ENCODE results near the gene RASAL1.
A peak's percentile ranks its signal among the peaks of the same experiment; 100 is the strongest.

Gene RASAL1

DNA sequence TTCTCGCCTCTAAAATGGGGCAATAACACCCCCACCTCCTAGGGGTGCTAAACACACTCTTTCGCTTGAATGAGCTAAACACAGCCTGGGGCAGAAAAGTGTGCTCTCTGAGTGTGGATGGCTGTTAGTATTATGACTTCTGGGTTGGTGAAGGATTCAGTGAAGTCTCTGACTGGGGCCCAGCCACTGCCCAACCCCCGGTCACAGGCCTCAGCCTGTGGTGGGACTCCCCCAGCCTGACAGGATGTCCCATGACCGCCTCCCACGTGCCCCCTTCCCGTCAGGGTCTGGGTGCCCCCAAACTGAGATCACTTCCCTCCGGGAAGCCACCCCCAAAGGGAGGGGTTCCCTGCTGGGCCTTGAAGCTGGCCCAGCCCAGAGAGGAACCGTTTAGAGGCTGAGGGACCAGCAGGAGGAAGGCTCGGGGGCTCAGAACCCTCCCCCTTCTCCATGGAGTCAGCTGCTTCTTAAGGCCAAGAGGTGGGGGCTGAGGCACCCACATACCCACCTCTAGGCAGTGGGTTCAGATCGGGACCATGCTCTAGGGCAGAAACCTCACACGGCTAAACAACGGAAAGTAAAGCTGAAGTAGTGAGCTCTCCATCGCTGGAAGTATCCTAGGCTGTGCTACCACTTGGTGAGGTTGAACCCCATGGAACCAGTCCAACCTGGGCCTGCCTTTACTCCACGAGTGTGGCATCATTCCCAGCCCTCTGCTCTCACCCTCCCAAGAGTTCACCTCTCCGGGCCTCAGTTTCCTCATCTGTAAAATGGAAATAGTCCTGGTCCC lies 65.2 kb downstream of the RASAL1 start:
- DNase-seq (ENCODE audit: low spot score): no peak

- no peak for DNase-seq (ENCODE audit: low spot score)
Measured at GRCh38 chr12:113069751-113070116, 65.8 kb downstream of the RASAL1 start.

DNA sequence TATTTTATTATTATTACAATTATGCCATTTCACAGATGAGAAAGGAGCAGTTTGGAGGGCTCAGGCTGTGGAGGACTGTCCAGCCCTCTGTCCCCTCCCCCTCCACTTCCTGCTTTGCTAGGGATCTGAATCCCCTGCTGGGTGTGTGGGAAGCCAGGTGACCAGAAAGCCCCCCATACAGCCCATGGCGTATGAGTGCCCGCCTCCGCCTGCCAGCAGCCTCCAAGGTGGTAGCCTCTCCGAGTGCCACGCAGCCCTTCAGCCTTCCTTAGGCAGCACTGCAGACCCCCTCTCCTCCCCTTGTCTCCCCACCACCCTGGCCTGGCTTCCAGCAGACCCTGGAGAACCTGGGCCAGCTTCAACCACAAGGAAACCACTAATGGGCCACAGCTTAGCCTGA lies 66.4 kb downstream of the RASAL1 start:
- DNase-seq (ENCODE audit: low spot score): no peak

- DNase-seq (ENCODE audit: low spot score): no peak
Measured at GRCh38 chr12:113067987-113068935, 67.3 kb downstream of the RASAL1 start.

DNA sequence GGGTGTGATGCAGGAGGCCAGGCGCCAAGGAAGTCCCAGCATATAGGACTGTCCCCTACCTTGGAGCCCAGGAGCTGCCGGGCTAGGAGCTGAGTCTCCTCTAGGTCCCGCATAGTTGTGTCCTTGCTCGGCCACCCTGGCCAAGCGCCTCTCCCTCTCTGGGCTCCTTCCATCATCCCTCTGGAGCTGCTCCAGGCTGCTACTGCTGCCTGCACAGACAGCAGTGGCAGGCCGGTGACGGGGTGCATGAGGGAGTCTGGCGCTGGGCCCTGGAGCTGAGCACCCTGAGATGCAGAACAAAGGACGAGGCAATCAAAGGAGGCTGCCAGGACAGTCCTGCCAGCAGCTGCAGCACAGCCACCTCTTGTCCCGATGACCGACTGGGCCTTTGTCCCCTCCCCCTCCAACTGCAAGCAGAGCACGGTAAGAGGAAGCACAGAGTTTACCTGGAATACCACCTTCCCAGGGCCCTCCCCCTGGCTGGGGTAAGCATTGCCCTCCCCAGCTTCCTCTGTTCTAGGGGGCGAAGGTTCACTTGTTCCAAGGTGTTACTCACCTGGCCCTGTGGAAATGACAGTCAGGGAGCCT lies 68.7 kb downstream of the RASAL1 start:
- no peak for DNase-seq (ENCODE audit: low spot score)

- DNase-seq (ENCODE audit: low spot score): peak; percentile 77
Measured at GRCh38 chr12:113065126-113066007, 70.2 kb downstream of the RASAL1 start.

DNA sequence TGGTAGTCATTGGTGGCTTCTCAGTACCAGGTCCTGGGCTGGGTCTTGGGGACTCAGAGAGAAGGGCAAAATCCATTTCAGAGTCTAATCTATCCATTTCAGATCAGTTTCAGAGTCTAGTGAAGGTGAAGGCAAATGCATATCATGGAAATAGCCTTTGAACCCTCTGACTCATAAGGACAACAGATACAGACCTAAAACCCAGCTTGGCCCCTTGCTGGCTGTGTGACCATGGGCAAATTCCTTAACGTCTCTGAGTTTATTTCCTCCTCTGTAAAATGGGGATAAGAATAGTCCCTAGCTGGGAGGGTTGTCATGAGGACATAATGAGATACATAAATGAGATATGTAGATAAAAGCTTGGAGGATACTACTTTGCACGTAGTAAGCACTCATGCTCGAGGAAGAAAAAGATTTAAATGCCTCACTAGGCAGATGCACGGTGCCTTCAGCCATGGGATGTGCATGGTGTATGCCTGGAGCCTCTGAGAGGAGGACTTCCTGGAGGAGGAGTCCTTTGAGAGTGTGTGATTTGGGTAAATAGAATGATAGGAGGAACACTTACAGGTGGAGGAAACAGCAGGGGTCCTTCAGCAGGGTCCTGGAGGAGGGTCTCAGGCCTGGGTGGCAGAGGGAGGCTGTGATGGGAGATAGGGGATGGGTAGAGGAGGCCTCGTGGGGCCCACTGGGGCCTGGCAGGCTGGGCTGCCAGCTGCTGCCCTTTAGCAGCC lies 71.0 kb downstream of the RASAL1 start:
- DNase-seq (ENCODE audit: low spot score): no peak

- DNase-seq (ENCODE audit: low spot score): no peak
Measured at GRCh38 chr12:113063396-113064350, 71.9 kb downstream of the RASAL1 start.

DNA sequence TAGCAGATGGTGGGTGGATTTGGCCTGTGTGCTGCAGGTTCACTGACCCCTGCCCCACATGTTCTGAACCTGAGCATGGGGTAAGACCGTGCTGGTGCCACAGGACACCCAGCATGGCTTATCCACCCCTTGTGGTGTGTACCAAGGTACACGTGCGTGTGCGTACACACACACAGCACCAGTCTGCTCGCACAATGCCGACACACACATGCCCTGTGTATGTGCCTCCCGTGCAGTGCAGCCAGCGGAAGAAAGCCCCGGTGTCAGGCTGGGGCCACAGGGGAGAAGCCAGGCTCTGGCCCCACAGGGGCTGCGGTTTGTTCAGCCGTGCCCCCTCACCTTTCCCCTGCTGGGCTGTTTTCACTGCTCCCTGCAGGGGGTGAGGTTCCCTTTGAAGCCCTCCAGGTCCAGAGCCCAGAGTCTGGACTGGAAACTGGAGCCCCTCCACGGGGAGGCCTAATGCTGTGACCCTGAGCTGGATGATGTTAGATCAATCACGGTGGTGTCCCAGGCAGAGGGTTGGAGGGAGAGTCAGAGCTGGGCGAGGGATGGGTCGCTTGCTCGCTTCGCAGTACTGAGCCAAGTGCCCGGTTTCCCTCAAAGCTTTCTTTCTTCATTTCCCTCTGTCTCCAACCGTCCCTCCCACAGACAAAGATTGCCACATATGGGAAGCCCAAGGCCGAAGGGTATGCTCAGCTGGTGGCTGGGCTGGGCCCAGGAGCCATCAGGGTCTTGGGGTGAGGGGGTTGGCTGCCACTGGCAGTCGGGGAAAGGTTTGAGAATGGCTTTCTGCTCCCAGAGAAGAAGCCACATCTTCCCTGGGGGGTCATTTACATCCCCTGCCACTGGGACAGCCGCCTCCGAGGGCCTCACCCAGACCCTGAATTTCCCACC lies 72.8 kb downstream of the RASAL1 start:
- no peak for DNase-seq (ENCODE audit: low spot score)

GRCh38 chr12:113061061-113061694 lies 74.4 kb downstream of the RASAL1 start:
- no peak for DNase-seq (ENCODE audit: low spot score)

GRCh38 chr12:113060336-113060960 lies 75.1 kb downstream of the RASAL1 start:
- no peak for DNase-seq (ENCODE audit: low spot score)

GRCh38 chr12:113059071-113059595 lies 76.4 kb downstream of the RASAL1 start:
- no peak for DNase-seq (ENCODE audit: low spot score)

GRCh38 chr12:113058553-113058952 lies 77.0 kb downstream of the RASAL1 start:
- DNase-seq (ENCODE audit: low spot score): no peak

- DNase-seq (ENCODE audit: low spot score): no peak
Measured at GRCh38 chr12:113057565-113058485, 77.7 kb downstream of the RASAL1 start.

DNA sequence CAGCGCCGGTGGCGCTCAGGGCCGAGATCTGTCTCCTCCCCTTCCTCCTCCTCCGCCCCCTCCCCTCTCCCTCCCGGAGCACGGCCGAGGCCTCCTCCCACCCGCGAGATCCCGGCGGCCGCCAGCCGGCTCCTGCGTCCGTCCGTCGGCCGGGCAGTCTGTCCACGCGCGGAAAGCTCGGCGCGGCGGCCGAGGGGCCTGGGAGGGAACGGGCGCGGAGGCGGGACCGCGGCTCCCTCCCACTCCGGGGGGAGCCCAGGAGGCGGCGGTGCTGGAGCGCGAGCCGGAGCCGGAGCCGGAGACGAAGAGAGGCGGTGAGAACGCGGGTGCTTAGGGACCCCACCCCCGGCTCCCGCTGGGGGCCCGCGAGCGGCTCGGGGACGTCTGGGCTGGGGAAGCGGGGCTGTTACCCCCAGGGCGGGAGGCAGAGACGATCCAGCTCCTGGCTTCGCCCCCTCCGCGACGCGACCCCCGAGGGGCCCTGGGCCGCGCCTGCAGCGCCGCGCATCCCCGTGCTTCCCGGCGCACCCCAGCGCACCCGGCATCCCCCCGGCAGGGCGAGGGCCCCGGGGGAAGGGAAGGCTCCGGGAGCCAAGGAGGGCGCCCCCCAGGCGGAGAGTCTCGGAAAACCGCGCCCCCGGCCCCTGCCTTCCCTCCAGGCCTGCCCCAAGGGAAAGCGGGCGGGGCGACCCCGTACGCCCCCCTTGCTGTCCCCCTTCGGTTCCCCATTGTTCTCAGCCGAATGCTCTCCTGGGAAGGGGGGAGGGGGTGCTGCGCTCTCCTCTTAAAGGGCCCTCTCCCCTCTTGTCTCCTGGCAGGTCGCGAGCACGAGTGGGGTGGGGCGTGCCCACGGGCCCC lies 78.7 kb downstream of the RASAL1 start, which contains the start of gene DTX1:
Gene DTX1, plus strand, starts transcription at position 100 of the 858 bp plus-strand sequence. CDS start 1,463 bp downstream, outside the sequence.
- DNase-seq (ENCODE audit: low spot score): no peak

- DNase-seq (ENCODE audit: low spot score): no peak
Measured at GRCh38 chr12:113056381-113056630, 79.3 kb downstream of the RASAL1 start.
